ENCODE measurements around the gene ZFP91. TPM values are rescaled to one million over a fixed set of nuclear protein-coding genes. Genes with fewer than 3 reads are reported as not detected.

ZFP91 gene
- polyA plus RNA-seq, 1 of the 3 experiments (the other 2 are of a cell fraction): 12.2 TPM

DNA sequence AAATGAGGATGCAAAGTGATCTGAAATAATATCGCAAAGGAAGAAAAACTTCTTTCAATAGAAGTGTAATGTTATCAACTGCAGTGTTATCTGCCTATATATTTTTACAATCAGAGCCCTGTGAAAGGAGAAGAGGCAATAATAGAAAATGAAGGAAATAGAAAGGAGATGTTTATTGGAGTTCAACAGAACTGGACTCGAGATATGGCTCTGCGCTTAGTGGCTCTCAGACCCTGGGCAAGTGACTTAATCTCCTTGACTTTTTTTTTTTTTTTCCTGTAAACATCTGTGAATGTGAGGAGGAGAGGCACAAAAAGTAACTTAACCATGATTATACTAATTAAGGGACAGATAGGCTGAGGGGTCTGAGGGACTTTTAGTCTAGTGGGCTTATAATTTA lies 62.5 kb downstream of the ZFP91 start (continued):
- no peak for TF ChIP-seq TEAD4 (IDR thresholded peaks at IDR 0.05; ENCODE audit: borderline replicate concordance, insufficient read depth)
- no peak for TF ChIP-seq FOXJ3 (CRISPR knock-in tag; IDR thresholded peaks at IDR 0.05)
- TF ChIP-seq RFX5 (IDR thresholded peaks at IDR 0.05; ENCODE audit: low read length): no peak

DNA sequence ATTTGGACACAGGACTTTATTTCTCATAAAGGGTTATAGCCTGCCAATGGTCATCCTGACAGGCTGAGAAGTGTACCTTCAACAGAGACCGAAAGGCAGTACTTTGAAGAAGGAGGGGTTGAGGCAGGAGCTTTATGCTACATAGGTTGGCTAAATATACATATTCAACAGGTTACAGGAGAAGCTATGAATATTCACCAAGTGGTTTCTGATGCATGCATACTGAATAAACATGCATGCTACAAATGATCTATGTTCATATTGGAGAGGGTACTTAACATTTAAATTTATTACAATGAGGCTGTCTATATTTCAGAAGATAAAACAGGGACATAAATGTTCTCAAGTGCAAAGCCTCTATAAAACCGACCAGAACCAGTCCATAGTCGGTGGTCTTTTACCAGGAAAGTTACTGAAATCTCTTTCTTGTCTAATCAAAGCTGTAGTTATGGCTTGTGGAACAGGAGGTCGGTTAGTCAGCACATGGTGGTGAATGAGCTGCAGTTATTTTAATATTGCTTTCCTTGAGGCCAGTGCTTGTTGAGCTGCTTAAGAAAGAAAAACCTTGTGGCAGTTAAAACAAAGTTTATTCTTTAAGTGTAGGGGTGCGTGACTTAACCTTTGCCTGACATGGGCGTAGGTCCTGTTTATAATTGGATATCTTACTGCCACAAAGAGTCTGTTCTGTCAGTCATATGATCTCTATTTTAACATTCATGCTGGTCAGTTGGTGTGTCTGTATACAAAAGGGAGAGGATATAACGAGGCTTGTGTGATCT lies 63.1 kb downstream of the ZFP91 start:
- ChIA-PET POLR2A (no interaction called here), CTCF (interaction anchor here (0.9 kb wide), 1 partner anchor 74 kb away, joined by 3 read pairs; no protein-coding TSS in a partner anchor)
- H3K9me2 ChIP-seq: no peaks in the 10 kb centered on the region
- no peak overlapping the region for H3K27ac ChIP-seq (ENCODE audit: low read depth in 2 of 2, low read length in 1 of 2)
- H3K4me2 ChIP-seq: no peak overlapping the region
- no peaks in the 10 kb centered on the region for H3F3A ChIP-seq (replicated peaks; ENCODE audit: insufficient read depth)
- H3K4me3 ChIP-seq (ENCODE audit: low read depth in 2 of 2, low read length in 1 of 2): no peak overlapping the region
- H4K20me1 ChIP-seq (ENCODE audit: insufficient read depth): no peaks in the 10 kb centered on the region
- no peaks in the 10 kb centered on the region for H3K79me2 ChIP-seq (ENCODE audit: insufficient read depth)
- H3K4me1 ChIP-seq (ENCODE audit: control insufficient read depth in 1 of 2, insufficient read depth in 2 of 2, low read depth in 1 of 2, low read length in 1 of 2): no peaks in the 10 kb centered on the region
- no peak for DNase-seq
- H3K27me3 ChIP-seq (ENCODE audit: insufficient read depth): peaks cover 10% of the 10 kb centered on the region; the same call in 1 of the 2 replicates
- no peak overlapping the region for H3K9ac ChIP-seq
- no peak for TF ChIP-seq MEF2A (IDR thresholded peaks at IDR 0.05; ENCODE audit: borderline replicate concordance, low read depth)
- TF ChIP-seq RFX5 (IDR thresholded peaks at IDR 0.05; ENCODE audit: low read length): no peak
- TF ChIP-seq, protein P1, sequence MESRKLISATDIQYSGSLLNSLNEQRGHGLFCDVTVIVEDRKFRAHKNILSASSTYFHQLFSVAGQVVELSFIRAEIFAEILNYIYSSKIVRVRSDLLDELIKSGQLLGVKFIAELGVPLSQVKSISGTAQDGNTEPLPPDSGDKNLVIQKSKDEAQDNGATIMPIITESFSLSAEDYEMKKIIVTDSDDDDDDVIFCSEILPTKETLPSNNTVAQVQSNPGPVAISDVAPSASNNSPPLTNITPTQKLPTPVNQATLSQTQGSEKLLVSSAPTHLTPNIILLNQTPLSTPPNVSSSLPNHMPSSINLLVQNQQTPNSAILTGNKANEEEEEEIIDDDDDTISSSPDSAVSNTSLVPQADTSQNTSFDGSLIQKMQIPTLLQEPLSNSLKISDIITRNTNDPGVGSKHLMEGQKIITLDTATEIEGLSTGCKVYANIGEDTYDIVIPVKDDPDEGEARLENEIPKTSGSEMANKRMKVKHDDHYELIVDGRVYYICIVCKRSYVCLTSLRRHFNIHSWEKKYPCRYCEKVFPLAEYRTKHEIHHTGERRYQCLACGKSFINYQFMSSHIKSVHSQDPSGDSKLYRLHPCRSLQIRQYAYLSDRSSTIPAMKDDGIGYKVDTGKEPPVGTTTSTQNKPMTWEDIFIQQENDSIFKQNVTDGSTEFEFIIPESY (IDR thresholded peaks at IDR 0.05; ENCODE audit: borderline replicate concordance, low read depth): no peak
- TF ChIP-seq, protein P2, sequence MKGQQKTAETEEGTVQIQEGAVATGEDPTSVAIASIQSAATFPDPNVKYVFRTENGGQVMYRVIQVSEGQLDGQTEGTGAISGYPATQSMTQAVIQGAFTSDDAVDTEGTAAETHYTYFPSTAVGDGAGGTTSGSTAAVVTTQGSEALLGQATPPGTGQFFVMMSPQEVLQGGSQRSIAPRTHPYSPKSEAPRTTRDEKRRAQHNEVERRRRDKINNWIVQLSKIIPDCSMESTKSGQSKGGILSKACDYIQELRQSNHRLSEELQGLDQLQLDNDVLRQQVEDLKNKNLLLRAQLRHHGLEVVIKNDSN (IDR thresholded peaks at IDR 0.05; ENCODE audit: borderline replicate concordance, low read depth): no peak
- no peak for TF ChIP-seq ELF1 (IDR thresholded peaks at IDR 0.05)
- WGBS (ENCODE audit: low lambda C conversion rate): 4% methylated on average over 7 of the region's 7 CpGs
- no peak overlapping the region for H2AFZ ChIP-seq (ENCODE audit: low read depth)
- no peaks in the 10 kb centered on the region for H3K36me3 ChIP-seq (replicated peaks in 1 of 2; ENCODE audit: control insufficient read depth in 1 of 2, insufficient read depth in 2 of 2, low read length in 1 of 2)
- H3K9me3 ChIP-seq: no peaks in the 10 kb centered on the region

DNA sequence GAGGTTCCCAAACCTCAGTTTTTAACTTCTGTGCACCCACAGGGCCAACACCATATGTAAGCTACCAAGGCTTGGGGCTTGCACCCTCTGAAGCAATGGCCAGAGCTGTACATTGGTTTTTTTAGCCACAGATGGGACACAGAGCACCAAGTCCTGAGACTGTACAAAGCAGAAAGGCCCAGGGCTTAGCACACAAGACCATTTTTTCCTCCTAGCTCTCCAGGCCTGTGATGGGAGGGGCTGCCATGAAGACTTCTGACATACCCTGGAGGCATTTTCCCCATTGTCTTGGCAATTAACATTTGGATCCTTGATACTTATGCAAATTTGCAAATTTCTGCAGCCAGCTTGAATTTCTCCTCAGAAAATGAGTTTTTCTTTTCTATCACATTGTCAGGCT lies 67.0 kb downstream of the ZFP91 start:
- no peaks in the 10 kb centered on the region for H3F3A ChIP-seq (replicated peaks; ENCODE audit: insufficient read depth)
- no peak overlapping the region for H2AFZ ChIP-seq (ENCODE audit: low read depth)
- no peaks in the 10 kb centered on the region for H3K9me3 ChIP-seq
- no peak overlapping the region for H3K4me2 ChIP-seq
- no peak for TF ChIP-seq RXRA (IDR thresholded peaks at IDR 0.05; ENCODE audit: borderline replicate concordance, low read depth)
- TF ChIP-seq TEAD4 (IDR thresholded peaks at IDR 0.05; ENCODE audit: borderline replicate concordance, insufficient read depth): no peak
- TF ChIP-seq EZH2phosphoT487 (IDR thresholded peaks at IDR 0.05; ENCODE audit: borderline replicate concordance, low read depth): no peak
- no peak for DNase-seq
- no peak overlapping the region for H3K27ac ChIP-seq (ENCODE audit: low read depth in 2 of 2, low read length in 1 of 2)
- H3K4me1 ChIP-seq (ENCODE audit: control insufficient read depth in 1 of 2, insufficient read depth in 2 of 2, low read depth in 1 of 2, low read length in 1 of 2): no peaks in the 10 kb centered on the region
- no peaks in the 10 kb centered on the region for H3K36me3 ChIP-seq (replicated peaks in 1 of 2; ENCODE audit: control insufficient read depth in 1 of 2, insufficient read depth in 2 of 2, low read length in 1 of 2)
- H3K9ac ChIP-seq: no peak overlapping the region
- ChIA-PET POLR2A (no interaction called here), CTCF (interaction anchor here (1.5 kb wide), 1 partner anchor 16 kb away, joined by 6 read pairs; no protein-coding TSS in a partner anchor)
- H3K4me3 ChIP-seq (ENCODE audit: low read depth in 2 of 2, low read length in 1 of 2): no peak overlapping the region
- H4K20me1 ChIP-seq (ENCODE audit: insufficient read depth): no peaks in the 10 kb centered on the region
- H3K79me2 ChIP-seq (ENCODE audit: insufficient read depth): no peaks in the 10 kb centered on the region
- no peaks in the 10 kb centered on the region for H3K9me2 ChIP-seq
- H3K27me3 ChIP-seq (ENCODE audit: insufficient read depth): peaks cover 10% of the 10 kb centered on the region; the same call in 1 of the 2 replicates
